Adrenal gland (tissue), 5 donors: ENCODE measurements around the gene RAD52.

Source experiments
- POLR2A ChIP-seq, 2 donors: fragments of 450-650 bp; IDR thresholded peaks; one replicate each; pipeline ENCODE4 v1.6.1; 2017; ENCODE audit warnings: antibody characterized with exemption in 2 of 2, mild to moderate bottlenecking in 2 of 2, moderate library complexity in 1 of 2
- TF ChIP-seq, protein P1 (sequence below), 6 experiments: fragments of 450-650 bp in 4 of 6; fragments of 200-600 bp in 2 of 6; sonication (generic) in 1 of 6; IDR thresholded peaks; 1 replicate in 5 of 6; 2 replicates in 1 of 6; pipeline versions ENCODE4 v1.5.1 to v1.8.0; 2016 to 2021; ENCODE audit warnings: antibody characterized with exemption in 6 of 6, mild to moderate bottlenecking in 2 of 6, moderate library complexity in 1 of 6
- donor health status: DM: no; HTN: no; CAD: no.

GRCh38 chr12:916240-916639, 33.3 kb downstream of the RAD52 start:
- TF ChIP-seq, protein P1, sequence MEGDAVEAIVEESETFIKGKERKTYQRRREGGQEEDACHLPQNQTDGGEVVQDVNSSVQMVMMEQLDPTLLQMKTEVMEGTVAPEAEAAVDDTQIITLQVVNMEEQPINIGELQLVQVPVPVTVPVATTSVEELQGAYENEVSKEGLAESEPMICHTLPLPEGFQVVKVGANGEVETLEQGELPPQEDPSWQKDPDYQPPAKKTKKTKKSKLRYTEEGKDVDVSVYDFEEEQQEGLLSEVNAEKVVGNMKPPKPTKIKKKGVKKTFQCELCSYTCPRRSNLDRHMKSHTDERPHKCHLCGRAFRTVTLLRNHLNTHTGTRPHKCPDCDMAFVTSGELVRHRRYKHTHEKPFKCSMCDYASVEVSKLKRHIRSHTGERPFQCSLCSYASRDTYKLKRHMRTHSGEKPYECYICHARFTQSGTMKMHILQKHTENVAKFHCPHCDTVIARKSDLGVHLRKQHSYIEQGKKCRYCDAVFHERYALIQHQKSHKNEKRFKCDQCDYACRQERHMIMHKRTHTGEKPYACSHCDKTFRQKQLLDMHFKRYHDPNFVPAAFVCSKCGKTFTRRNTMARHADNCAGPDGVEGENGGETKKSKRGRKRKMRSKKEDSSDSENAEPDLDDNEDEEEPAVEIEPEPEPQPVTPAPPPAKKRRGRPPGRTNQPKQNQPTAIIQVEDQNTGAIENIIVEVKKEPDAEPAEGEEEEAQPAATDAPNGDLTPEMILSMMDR (IDR thresholded peaks at IDR 0.05) = no peak
- no peak for TF ChIP-seq POLR2A (IDR thresholded peaks at IDR 0.05)
